Karpas-422 (cell line): ENCODE measurements around the gene UBALD1. TPM values are rescaled to one million over a fixed set of nuclear protein-coding genes. Genes with fewer than 3 reads are reported as not detected.

Experiments used
- DNase-seq: peaks from one replicate; pipeline ENCODE4 v3.0.0-alpha.2; 2015
- H2AFZ ChIP-seq: fragments of 200-600 bp; sonication (generic); 2 replicates; pipeline ENCODE4 v1.6.1; 2014; ENCODE audit warnings: antibody characterized with exemption, low read length, mixed read lengths
- H3K27ac ChIP-seq: fragments of 200-600 bp; sonication (generic); 2 replicates; pipeline ENCODE4 v1.5.1; 2014; ENCODE audit warnings: mild to moderate bottlenecking, low read length, moderate library complexity
- H3K27me3 ChIP-seq: fragments of 200-600 bp; sonication (generic); 2 replicates; pipeline ENCODE4 v1.6.1; 2014; ENCODE audit warnings: low read length, mixed read lengths
- H3K36me3 ChIP-seq: fragments of 200-600 bp; sonication (generic); 2 replicates; pipeline ENCODE4 v1.6.1; 2014; ENCODE audit warnings: low read length, mixed read lengths; ENCODE audit not compliant: insufficient read depth
- H3K4me1 ChIP-seq: fragments of 200-600 bp; sonication (generic); 2 replicates; pipeline ENCODE4 v1.6.1; 2014; ENCODE audit warnings: mild to moderate bottlenecking, low read length, mixed read lengths
- H3K4me2 ChIP-seq: fragments of 200-600 bp; sonication (generic); 2 replicates; pipeline ENCODE4 v1.6.1; 2014; ENCODE audit warnings: low read length, low read depth, mild to moderate bottlenecking; ENCODE audit not compliant: poor library complexity, severe bottlenecking
- H3K4me3 ChIP-seq: fragments of 200-600 bp; sonication (generic); 2 replicates; pipeline ENCODE4 v1.5.1; 2014; ENCODE audit warnings: mild to moderate bottlenecking, antibody characterized with exemption, low read length, mixed read lengths
- H3K79me2 ChIP-seq: fragments of 200-600 bp; sonication (generic); 2 replicates; pipeline ENCODE4 v1.6.1; 2014; ENCODE audit warnings: mild to moderate bottlenecking, low read length, mixed read lengths
- H3K9ac ChIP-seq: fragments of 200-600 bp; sonication (generic); 2 replicates; pipeline ENCODE4 v1.6.0; 2014; ENCODE audit warnings: low read length
- H3K9me2 ChIP-seq: fragments of 200-600 bp; sonication (generic), shearing (Covaris generic); replicated peaks from 2 replicates; pipeline ENCODE4 v1.6.0; 2014; ENCODE audit warnings: mild to moderate bottlenecking, low read length, moderate library complexity; ENCODE audit not compliant: insufficient read depth
- H3K9me3 ChIP-seq: fragments of 300-700, 200-600 bp; sonication (generic); 2 replicates; pipeline ENCODE4 v1.6.1; 2014; ENCODE audit warnings: low read length, mixed read lengths
- H4K20me1 ChIP-seq: fragments of 200-600 bp; sonication (generic); 2 replicates; pipeline ENCODE4 v1.6.1; 2014; ENCODE audit warnings: mild to moderate bottlenecking, antibody characterized with exemption, low read length, low read depth; ENCODE audit not compliant: insufficient read depth
- total RNA-seq: library from RNA; depleted of rRNA; stranded (reverse); fragments of >200 nt; shearing (Covaris generic); gene quantifications from 2 replicates; pipeline ENCODE4 v1.2.3, GENCODE V29; 2014; ENCODE audit warnings: low replicate concordance

UBALD1 gene
- total RNA-seq, 1 experiment from 2014 or later, result 10.0 TPM

DNA sequence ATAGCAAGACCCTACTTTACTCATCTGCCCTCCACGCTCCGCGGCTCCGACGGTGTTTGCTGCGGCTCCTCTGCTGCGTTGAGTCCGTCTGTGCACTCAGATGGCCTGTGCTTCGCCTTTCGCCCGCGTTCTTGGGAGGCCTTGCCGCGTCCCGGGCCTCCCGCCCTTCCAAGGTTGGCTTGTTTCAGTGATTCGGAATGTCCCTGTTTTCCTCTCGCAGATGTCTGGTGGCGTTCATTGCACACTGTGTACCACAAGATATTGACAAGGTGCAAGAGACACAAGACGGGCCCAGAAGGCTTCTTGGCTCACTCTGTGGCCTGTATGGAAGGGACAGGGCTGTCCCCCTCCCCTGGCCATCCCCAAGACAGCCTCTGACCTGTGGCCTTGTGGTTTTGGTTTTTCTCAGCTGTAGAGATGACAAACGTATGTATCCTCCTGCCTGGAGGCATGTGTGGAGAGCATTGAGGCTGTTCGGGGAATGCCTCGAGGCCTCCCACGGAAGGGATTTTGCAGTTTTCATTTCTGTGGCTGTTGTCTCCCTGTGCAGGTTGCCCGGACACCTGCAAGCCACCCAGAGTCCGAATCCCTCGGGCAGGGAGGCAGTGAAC, 25.3 kb upstream of the UBALD1 start:
- no peak for DNase-seq
- Histone ChIP-seq H3K4me3 (no peak overlapping the region), H3K27ac (no peak overlapping the region), H4K20me1 (no peaks in the 10 kb centered on the region), H3K9ac (no peak overlapping the region), H3K79me2 (peaks cover 79% of the 10 kb centered on the region), H3K9me2 (no peaks in the 10 kb centered on the region), H3K4me1 (no peaks in the 10 kb centered on the region), H3K27me3 (no peaks in the 10 kb centered on the region), H2AFZ (no peak overlapping the region), H3K4me2 (no peak overlapping the region), H3K36me3 (0 out of 2 replicates have a peak, but pooled peaks cover 2% of the 10 kb centered on the region), H3K9me3 (no peaks in the 10 kb centered on the region)

DNA sequence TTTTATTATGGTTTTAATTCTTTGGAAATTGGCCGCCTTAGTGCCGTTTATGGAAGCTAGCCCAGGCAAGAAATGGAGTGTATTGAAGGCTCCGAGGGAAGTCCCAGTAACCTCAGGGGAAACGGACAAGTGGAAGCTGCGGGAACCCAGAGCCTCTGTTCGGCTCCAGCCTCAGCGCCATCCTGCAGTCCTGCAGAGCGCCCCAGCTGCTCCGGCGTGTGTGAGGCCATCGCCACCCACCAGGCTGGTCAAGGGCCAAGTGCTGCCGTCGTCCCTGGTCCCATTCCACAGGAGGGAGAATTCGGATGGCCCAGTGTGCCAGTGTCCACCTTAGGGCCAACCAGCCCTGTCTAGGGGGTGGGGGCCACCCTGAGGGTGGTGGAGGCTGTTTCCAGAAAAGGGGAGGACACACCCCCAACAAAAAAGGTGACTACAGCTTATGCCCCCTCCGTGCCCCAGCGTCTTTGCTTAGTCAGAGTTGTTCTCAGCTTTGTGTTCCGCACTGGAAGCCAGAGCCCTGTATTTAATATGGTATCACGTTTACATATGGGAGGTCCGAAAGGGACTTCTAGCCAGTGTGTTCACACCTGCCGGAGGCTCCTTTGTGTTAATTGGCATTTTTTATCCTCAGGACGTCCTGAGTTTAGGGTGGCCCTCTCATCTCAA, 22.9 kb upstream of the UBALD1 start:
- H3K79me2 ChIP-seq, result peaks cover 77% of the 10 kb centered on the region
- no peak overlapping the region for H3K9ac ChIP-seq
- no peak overlapping the region for H3K4me2 ChIP-seq
- no peaks in the 10 kb centered on the region for H3K9me2 ChIP-seq
- DNase-seq, result no peak
- no peak overlapping the region for H3K4me3 ChIP-seq
- H3K4me1 ChIP-seq, result no peaks in the 10 kb centered on the region
- no peaks in the 10 kb centered on the region for H4K20me1 ChIP-seq
- no peak overlapping the region for H3K27ac ChIP-seq
- H3K9me3 ChIP-seq, result no peaks in the 10 kb centered on the region
- H3K27me3 ChIP-seq, result no peaks in the 10 kb centered on the region
- H3K36me3 ChIP-seq, result no peaks in the 10 kb centered on the region
- no peak overlapping the region for H2AFZ ChIP-seq

DNA sequence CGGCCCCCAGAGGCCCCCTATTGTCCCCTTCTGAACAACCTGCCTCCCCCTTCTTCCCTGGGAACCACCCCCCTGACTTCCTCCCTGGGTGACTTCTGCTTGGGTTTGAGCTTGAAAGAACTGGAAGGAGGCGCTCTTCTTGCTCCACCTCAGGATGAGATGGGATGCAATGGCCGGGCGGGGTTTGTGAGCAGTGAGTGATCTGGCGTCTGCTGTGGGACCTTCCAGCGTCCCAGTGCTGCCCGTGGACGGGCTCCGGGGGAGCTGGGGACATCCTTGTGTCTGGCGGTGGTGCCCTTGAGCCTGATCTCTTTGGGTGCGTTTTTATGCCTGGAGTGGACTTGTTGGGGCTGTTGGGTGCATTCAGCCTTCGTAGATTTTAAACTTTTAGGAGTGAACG, 21.5 kb upstream of the UBALD1 start:
- Histone ChIP-seq H3K36me3 (no peaks in the 10 kb centered on the region), H4K20me1 (no peaks in the 10 kb centered on the region), H3K9me3 (no peaks in the 10 kb centered on the region), H3K9me2 (no peaks in the 10 kb centered on the region), H3K27me3 (no peaks in the 10 kb centered on the region), H3K27ac (no peak overlapping the region), H2AFZ (no peak overlapping the region), H3K4me2 (no peak overlapping the region), H3K4me3 (no peak overlapping the region), H3K4me1 (no peaks in the 10 kb centered on the region), H3K79me2 (peaks cover 83% of the 10 kb centered on the region), H3K9ac (no peak overlapping the region)
- no peak for DNase-seq

DNA sequence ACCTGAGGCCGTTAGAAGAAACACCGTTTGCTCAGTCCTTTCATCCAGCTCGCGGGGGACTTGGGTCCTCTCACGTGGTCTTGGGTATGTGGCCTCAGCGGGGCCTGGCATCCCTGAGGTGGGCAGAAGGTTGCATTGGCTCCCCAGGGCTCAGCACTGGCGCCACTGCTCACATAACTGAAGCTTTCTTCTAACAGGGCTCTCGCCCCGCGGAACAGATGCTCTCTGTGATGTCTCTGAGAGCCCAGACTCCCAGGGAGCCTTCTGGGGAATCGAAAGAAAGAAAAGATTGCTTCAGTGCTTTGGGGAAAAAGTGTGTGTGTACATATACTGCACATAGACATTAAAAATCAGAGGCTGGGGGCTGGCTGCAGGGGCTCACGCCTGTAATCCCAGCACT, 20.1 kb upstream of the UBALD1 start:
- DNase-seq, result no peak
- Histone ChIP-seq H3K9ac (no peak overlapping the region), H3K4me1 (no peaks in the 10 kb centered on the region), H3K4me3 (no peak overlapping the region), H3K27me3 (no peaks in the 10 kb centered on the region), H3K27ac (no peak overlapping the region), H4K20me1 (no peaks in the 10 kb centered on the region), H3K9me3 (no peaks in the 10 kb centered on the region), H3K9me2 (no peaks in the 10 kb centered on the region), H3K79me2 (peaks cover 83% of the 10 kb centered on the region), H2AFZ (no peak overlapping the region), H3K4me2 (no peak overlapping the region), H3K36me3 (no peaks in the 10 kb centered on the region)

DNA sequence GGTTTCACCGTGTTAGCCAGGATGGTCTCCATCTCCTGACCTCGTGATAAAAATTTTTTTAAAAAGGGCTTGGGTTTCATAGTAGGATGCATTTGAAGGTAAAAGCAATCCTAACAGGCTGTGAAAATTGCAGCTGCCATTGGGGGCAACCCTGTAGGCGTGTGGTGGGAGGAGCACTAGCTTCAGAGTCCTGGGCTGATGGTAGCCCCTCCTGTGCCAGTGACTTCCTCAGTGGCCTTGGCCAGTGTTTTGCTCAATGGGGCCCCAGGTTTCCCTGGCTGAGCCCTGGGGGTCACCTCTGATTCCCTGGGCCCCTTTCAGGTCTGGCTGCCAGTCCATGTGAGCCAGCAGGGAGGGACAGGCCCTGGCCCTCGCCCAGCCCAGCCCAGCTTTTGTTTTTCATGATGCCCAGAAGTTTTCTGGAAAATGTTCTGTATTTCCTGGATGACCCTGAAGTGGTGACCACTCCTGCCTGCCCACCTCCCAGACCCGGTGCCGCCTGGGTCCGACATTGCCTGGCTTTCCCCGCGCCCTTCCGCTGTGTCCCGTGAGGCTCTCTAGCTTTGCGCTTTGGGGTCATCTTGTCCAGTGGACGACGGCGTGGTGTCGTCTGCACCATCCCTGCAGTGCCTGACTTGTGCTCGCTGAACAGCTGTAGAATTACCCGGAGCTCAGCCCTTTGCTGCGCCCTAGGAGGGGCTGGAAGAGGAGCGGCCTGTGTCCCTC, 19.4 kb upstream of the UBALD1 start:
- Histone ChIP-seq H3K79me2 (peaks cover 83% of the 10 kb centered on the region), H3K27me3 (no peaks in the 10 kb centered on the region), H2AFZ (no peak overlapping the region), H3K9me2 (no peaks in the 10 kb centered on the region), H3K36me3 (no peaks in the 10 kb centered on the region), H4K20me1 (no peaks in the 10 kb centered on the region), H3K4me2 (no peak overlapping the region), H3K27ac (no peak overlapping the region), H3K4me1 (no peaks in the 10 kb centered on the region), H3K9me3 (no peaks in the 10 kb centered on the region), H3K4me3 (no peak overlapping the region), H3K9ac (no peak overlapping the region)
- no peak for DNase-seq

DNA sequence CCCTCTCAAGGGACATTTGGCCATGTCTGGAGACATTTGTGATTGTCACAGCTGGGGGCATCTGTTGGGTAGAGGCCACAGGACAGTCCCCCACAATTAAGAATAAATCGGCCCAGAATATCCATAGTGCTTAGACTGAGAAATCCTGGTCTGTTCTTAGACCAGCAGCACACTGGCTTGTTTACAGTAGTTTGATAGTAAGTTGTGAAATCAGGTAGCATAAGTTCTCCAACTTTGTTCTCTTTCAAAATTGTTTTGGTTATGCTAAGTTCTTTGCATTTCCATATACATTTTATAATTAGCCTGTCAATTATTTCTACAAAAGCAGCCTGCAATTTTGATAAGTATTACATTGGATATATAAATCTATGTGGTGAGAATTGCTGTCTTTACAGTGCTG, 16.8 kb upstream of the UBALD1 start:
- Histone ChIP-seq H3K4me2 (no peak overlapping the region), H4K20me1 (peaks cover 2% of the 10 kb centered on the region; the same call in 1 of the 2 replicates), H3K9me3 (no peaks in the 10 kb centered on the region), H3K9me2 (no peaks in the 10 kb centered on the region), H3K4me1 (peaks cover 4% of the 10 kb centered on the region), H3K9ac (no peak overlapping the region), H3K79me2 (peaks cover 85% of the 10 kb centered on the region), H3K27ac (no peak overlapping the region), H3K4me3 (no peak overlapping the region), H3K27me3 (no peaks in the 10 kb centered on the region), H3K36me3 (no peaks in the 10 kb centered on the region), H2AFZ (no peak overlapping the region)
- no peak for DNase-seq

- H3K9me3 ChIP-seq, result no peaks in the 10 kb centered on the region
- no peak overlapping the region for H2AFZ ChIP-seq
- DNase-seq, result no peak
Measured at GRCh38 chr16:4628283-4628682, 13.6 kb upstream of the UBALD1 start.

DNA sequence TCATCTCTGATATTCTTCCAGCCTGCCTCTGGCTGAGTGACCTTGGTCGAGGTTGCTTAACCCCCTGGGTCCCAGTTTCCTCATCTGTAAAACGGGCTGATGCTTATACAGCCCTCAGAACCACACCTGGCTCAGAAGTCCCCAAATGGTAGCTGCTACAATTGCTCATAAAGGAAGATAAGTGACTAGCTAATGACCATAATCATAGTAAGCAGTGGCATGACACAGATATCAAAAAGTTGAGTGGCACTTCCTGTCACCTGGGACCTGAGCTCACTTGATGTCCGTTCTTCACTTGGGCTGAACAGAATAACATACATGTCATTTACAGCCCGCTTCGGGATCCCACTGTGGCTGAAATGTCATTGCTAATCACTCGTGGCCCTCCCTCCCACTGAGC, 11.7 kb upstream of the UBALD1 start:
- no peaks in the 10 kb centered on the region for H3K27me3 ChIP-seq
- peaks cover 61% of the 10 kb centered on the region for H3K79me2 ChIP-seq
- H3K4me3 ChIP-seq, result peak overlapping the region; percentile 86
- H4K20me1 ChIP-seq, result peaks cover 7% of the 10 kb centered on the region; the same call in 1 of the 2 replicates
- H3K4me2 ChIP-seq, result peak overlapping the region; percentile 78
- no peaks in the 10 kb centered on the region for H3K36me3 ChIP-seq
- peak overlapping the region; percentile 44; the same call in 1 of the 2 replicates for H3K27ac ChIP-seq
- H3K9ac ChIP-seq, result peak overlapping the region; percentile 89
- H2AFZ ChIP-seq, result no peak overlapping the region
- no peak for DNase-seq
- H3K4me1 ChIP-seq, result peaks cover 18% of the 10 kb centered on the region
- no peaks in the 10 kb centered on the region for H3K9me2 ChIP-seq
- H3K9me3 ChIP-seq, result no peaks in the 10 kb centered on the region

More at GRCh38 chr16:4628283-4628682, 13.6 kb upstream of the UBALD1 start:
- Histone ChIP-seq H3K27me3 (no peaks in the 10 kb centered on the region), H3K36me3 (no peaks in the 10 kb centered on the region), H3K79me2 (peaks cover 79% of the 10 kb centered on the region), H3K4me2 (no peak overlapping the region), H3K9me2 (no peaks in the 10 kb centered on the region), H4K20me1 (peaks cover 7% of the 10 kb centered on the region; the same call in 1 of the 2 replicates), H3K4me3 (no peak overlapping the region), H3K27ac (no peak overlapping the region), H3K9ac (no peak overlapping the region), H3K4me1 (peaks cover 18% of the 10 kb centered on the region)
